Esophagus muscularis mucosa (tissue), 4 donors: ENCODE measurements around the gene POLR3B. TPM values are rescaled to one million over a fixed set of nuclear protein-coding genes. Genes with fewer than 3 reads are reported as not detected.

ENCODE experiments used
- DNase-seq: peaks from one replicate; pipeline ENCODE4 v3.0.0-alpha.2; 2017; ENCODE audit errors: extremely low spot score
- H3K27ac ChIP-seq, 4 donors: fragments of 200-600 bp; sonication (generic); replicated peaks in 1 of 4; 1 replicate in 3 of 4; 2 replicates in 1 of 4; pipeline ENCODE4 v1.5.1; 2016 to 2019; ENCODE audit warnings: mild to moderate bottlenecking in 1 of 4
- H3K27me3 ChIP-seq, 4 donors: fragments of 200-600 bp; sonication (generic); one replicate each; pipeline versions ENCODE4 v1.5.1 to v1.6.0; 2016 to 2019
- H3K36me3 ChIP-seq, 4 donors: fragments of 200-600 bp; sonication (generic); one replicate each; pipeline ENCODE4 v1.5.1; 2016 to 2019
- H3K4me1 ChIP-seq, 4 donors: fragments of 200-600 bp; sonication (generic); one replicate each; pipeline ENCODE4 v1.5.1; 2016 to 2019
- H3K4me3 ChIP-seq, 4 donors: fragments of 200-600 bp; sonication (generic); 1 replicate in 2 of 4; 2 replicates in 2 of 4; pipeline ENCODE4 v1.5.1; 2016 to 2019; ENCODE audit warnings: mild to moderate bottlenecking in 4 of 4, moderate library complexity in 1 of 4
- H3K9me3 ChIP-seq, 4 donors: fragments of 200-600 bp; sonication (generic); 1 replicate in 3 of 4; 2 replicates in 1 of 4; pipeline ENCODE4 v1.5.1; 2016 to 2019
- CTCF ChIP-seq, 3 experiments: fragments of 200-600 bp in 2 of 3; fragments of 450-650 bp in 1 of 3; sonication (generic) in 2 of 3; IDR thresholded peaks; one replicate each; pipeline ENCODE4 v1.5.1; 2017 to 2019; ENCODE audit warnings: antibody characterized with exemption in 3 of 3, mild to moderate bottlenecking in 2 of 3, moderate library complexity in 1 of 3
- EP300 ChIP-seq: sonication (generic); formaldehyde crosslinking; IDR thresholded peaks from one replicate; pipeline ENCODE4 v1.6.1; 2017; ENCODE audit warnings: antibody characterized with exemption
- POLR2A ChIP-seq: fragments of 450-650 bp; IDR thresholded peaks from one replicate; pipeline ENCODE4 v1.6.1; 2017; ENCODE audit warnings: antibody characterized with exemption, moderate library complexity, mild to moderate bottlenecking, low read depth
- POLR2AphosphoS5 ChIP-seq, 2 donors: sonication (generic); formaldehyde crosslinking; IDR thresholded peaks; one replicate each; pipeline ENCODE4 v1.6.1; 2017; ENCODE audit warnings: antibody characterized with exemption in 2 of 2
- WGBS: methylation state at CpG from one replicate; pipeline ENCODE4 v1.1.5; 2018; 5-methylcytosine and 5-hydroxymethylcytosine counted together
- intact Hi-C: fragments of 100-400 bp; cut with DNase I; formaldehyde crosslinking; loops from one replicate; pipeline ENCODE4 v1.15.1; 2023
- total RNA-seq, 4 donors: library from RNA; depleted of rRNA; stranded (reverse); fragments of >200 nt; gene quantifications; one replicate each; pipeline versions ENCODE4 v1.1.0 to v1.2.1, GENCODE V29; 2016

The POLR3B gene
- total RNA-seq, 4 donors from 2014 or later: 4.2 to 6.1 (median 5.3) TPM

GRCh38 chr12:106360400-106360994 lies 2.9 kb downstream of the POLR3B start:
- Histone ChIP-seq H3K27me3 (no peaks in the 10 kb centered on the region), H3K27ac (no peak overlapping the region), H3K9me3 (no peaks in the 10 kb centered on the region), H3K4me3 (no peak overlapping the region), H3K4me1 (peaks cover 13 to 30% (median 23%) of the 10 kb centered on the region in 4 donors), H3K36me3 (peaks cover 0 to 7% (median 4%) of the 10 kb centered on the region in 4 donors)
- TF ChIP-seq POLR2AphosphoS5 (IDR thresholded peaks at IDR 0.05): no peak
- no peak for TF ChIP-seq POLR2A
- no peak for TF ChIP-seq EP300
- no peak for TF ChIP-seq CTCF (IDR thresholded peaks at IDR 0.05)
- no peak for DNase-seq
- intact Hi-C loops: no loop called here
- WGBS: 93% methylated on average over 5 of the region's 5 CpGs

GRCh38 chr12:106362971-106363370 lies 5.4 kb downstream of the POLR3B start:
- 88% methylated on average over 4 of the region's 4 CpGs for WGBS
- intact Hi-C loops: no loop called here
- Histone ChIP-seq H3K27me3 (no peaks in the 10 kb centered on the region), H3K9me3 (no peaks in the 10 kb centered on the region), H3K27ac (no peak overlapping the region), H3K4me1 (peaks cover 8 to 19% (median 16%) of the 10 kb centered on the region in 4 donors), H3K36me3 (peaks cover 0 to 19% (median 9%) of the 10 kb centered on the region in 4 donors), H3K4me3 (no peak overlapping the region)
- DNase-seq: no peak
- TF ChIP-seq EP300 (no peak), CTCF (IDR thresholded peaks at IDR 0.05) (no peak), POLR2A (no peak), POLR2AphosphoS5 (IDR thresholded peaks at IDR 0.05) (no peak)

GRCh38 chr12:106364261-106364660 lies 6.7 kb downstream of the POLR3B start:
- DNase-seq: no peak
- Histone ChIP-seq H3K4me1 (peaks cover 0 to 9% (median 6%) of the 10 kb centered on the region in 4 donors), H3K9me3 (no peaks in the 10 kb centered on the region), H3K27me3 (no peaks in the 10 kb centered on the region), H3K4me3 (no peak overlapping the region), H3K27ac (no peak overlapping the region), H3K36me3 (peaks cover 0 to 28% (median 11%) of the 10 kb centered on the region in 4 donors)
- TF ChIP-seq POLR2A: no peak
- TF ChIP-seq POLR2AphosphoS5 (IDR thresholded peaks at IDR 0.05): no peak
- no peak for TF ChIP-seq EP300
- no peak for TF ChIP-seq CTCF (IDR thresholded peaks at IDR 0.05)
- intact Hi-C loops: no loop called here
- 94% methylated on average over 4 of the region's 4 CpGs for WGBS

GRCh38 chr12:106369624-106370346 lies 12.2 kb downstream of the POLR3B start:
- Histone ChIP-seq H3K36me3 (peaks cover 0 to 59% (median 20%) of the 10 kb centered on the region in 4 donors), H3K27me3 (no peaks in the 10 kb centered on the region), H3K4me1 (no peaks in the 10 kb centered on the region), H3K4me3 (no peak overlapping the region), H3K27ac (no peak overlapping the region), H3K9me3 (no peaks in the 10 kb centered on the region)
- TF ChIP-seq POLR2A (no peak), EP300 (no peak), CTCF (IDR thresholded peaks at IDR 0.05) (no peak), POLR2AphosphoS5 (IDR thresholded peaks at IDR 0.05) (no peak)
- no peak for DNase-seq
- WGBS: 88% methylated on average over 6 of the region's 6 CpGs
- intact Hi-C loops: no loop called here
